Neutrophil (primary cell): Measurements from ENCODE around the gene COL26A1.

Source experiments
- H3K27ac ChIP-seq: fragments of 200-600 bp; sonication (generic); 2 replicates; pipeline ENCODE4 v1.5.1; 2016; ENCODE audit warnings: mild to moderate bottlenecking, moderate library complexity
- H3K27me3 ChIP-seq: fragments of 200-600 bp; sonication (generic); 2 replicates; pipeline ENCODE4 v1.6.0; 2016; ENCODE audit warnings: mild to moderate bottlenecking
- H3K36me3 ChIP-seq: fragments of 200-600 bp; sonication (generic); 2 replicates; pipeline ENCODE4 v1.5.1; 2017
- H3K4me1 ChIP-seq, 2 experiments: fragments of 200-600 bp in 1 of 2; sonication (generic) in 1 of 2; 1 replicate in 1 of 2; 2 replicates in 1 of 2; pipeline versions ENCODE4 v1.5.1 to v1.6.1; 2013 to 2016; ENCODE audit warnings: low read depth in 1 of 2, low read length in 1 of 2, mild to moderate bottlenecking in 1 of 2, moderate library complexity in 1 of 2; ENCODE audit not compliant: control insufficient read depth in 1 of 2, insufficient read depth in 1 of 2
- H3K4me3 ChIP-seq, 2 experiments: fragments of 200-600 bp in 1 of 2; sonication (generic) in 1 of 2; 1 replicate in 1 of 2; 2 replicates in 1 of 2; pipeline ENCODE4 v1.5.1; 2013 to 2016; ENCODE audit warnings: low read depth in 1 of 2, low read length in 1 of 2, mild to moderate bottlenecking in 1 of 2, moderate library complexity in 1 of 2
- H3K9me3 ChIP-seq: fragments of 200-600 bp; sonication (generic); 2 replicates; pipeline ENCODE4 v1.5.1; 2016
- CTCF ChIP-seq: fragments of 200-600 bp; sonication (generic); IDR thresholded peaks from 2 replicates; pipeline ENCODE4 v1.5.1; 2016; ENCODE audit warnings: antibody characterized with exemption

Gene COL26A1

GRCh38 chr7:101586078-101586905 lies 223.6 kb downstream of the COL26A1 start:
- Histone ChIP-seq H3K36me3 (no peaks in the 10 kb centered on the region), H3K4me1 (no peaks in the 10 kb centered on the region), H3K27ac (no peak overlapping the region), H3K4me3 (no peak overlapping the region), H3K9me3 (no peaks in the 10 kb centered on the region), H3K27me3 (no peaks in the 10 kb centered on the region)
- TF ChIP-seq CTCF = no peak

- Histone ChIP-seq H3K9me3 (no peaks in the 10 kb centered on the region), H3K36me3 (no peaks in the 10 kb centered on the region), H3K27me3 (no peaks in the 10 kb centered on the region), H3K4me1 (no peaks in the 10 kb centered on the region), H3K27ac (no peak overlapping the region), H3K4me3 (no peak overlapping the region)
- TF ChIP-seq CTCF = no peak
Measured at GRCh38 chr7:101586906-101587677, 224.4 kb downstream of the COL26A1 start.

- Histone ChIP-seq H3K36me3 (no peaks in the 10 kb centered on the region), H3K4me3 (no peak overlapping the region), H3K27ac (no peak overlapping the region), H3K27me3 (no peaks in the 10 kb centered on the region), H3K9me3 (no peaks in the 10 kb centered on the region), H3K4me1 (no peaks in the 10 kb centered on the region)
- no peak for TF ChIP-seq CTCF
Measured at GRCh38 chr7:101588131-101588935, 225.7 kb downstream of the COL26A1 start.

- H3K36me3 ChIP-seq = no peaks in the 10 kb centered on the region
- no peak overlapping the region for H3K4me3 ChIP-seq
- no peak overlapping the region for H3K27ac ChIP-seq
- H3K9me3 ChIP-seq = no peaks in the 10 kb centered on the region
- no peaks in the 10 kb centered on the region for H3K4me1 ChIP-seq
- no peaks in the 10 kb centered on the region for H3K27me3 ChIP-seq
- TF ChIP-seq CTCF = no peak
Measured at GRCh38 chr7:101589052-101589451, 226.4 kb downstream of the COL26A1 start.

- Histone ChIP-seq H3K9me3 (no peaks in the 10 kb centered on the region), H3K4me1 (no peaks in the 10 kb centered on the region), H3K27me3 (no peaks in the 10 kb centered on the region), H3K36me3 (no peaks in the 10 kb centered on the region), H3K27ac (no peak overlapping the region), H3K4me3 (no peak overlapping the region)
- TF ChIP-seq CTCF = no peak
Measured at GRCh38 chr7:101589976-101590662, 227.4 kb downstream of the COL26A1 start.
